ENCODE data around the gene PRKAR2A.
"Not testable (repeated sequence)": the region's sequence is repeated elsewhere in the genome, so short reads cannot be mapped to it uniquely, and the experiment has no call there.

PRKAR2A gene

GRCh38 chr3:48741226-48741625 is 106.4 kb downstream of the PRKAR2A start:
- CTCF ChIA-PET, result interaction anchor here (0.6 to 2.1 kb wide), 4 partner anchors 28 to 341 kb away, joined by 3 to 7 read pairs (median 4); no protein-coding TSS in a partner anchor
- H3K36me3 Mint-ChIP-seq, H3K27me3 Mint-ChIP-seq, H3K4me1 Mint-ChIP-seq, H3K4me3 Mint-ChIP-seq, H3K27ac Mint-ChIP-seq, DNase-seq, H3K9me3 Mint-ChIP-seq: not testable (repeated sequence)

GRCh38 chr3:48739955-48740823 is 107.5 kb downstream of the PRKAR2A start:
- DNase-seq, result peak; percentile 73
- no peaks in the 10 kb centered on the region for H3K36me3 Mint-ChIP-seq
- CTCF ChIA-PET, result interaction anchor here (0.5 to 2.1 kb wide), 32 partner anchors 9 to 471 kb away, joined by 3 to 9 read pairs (median 4); partner anchors contain the start of genes PRKAR2A and SLC25A20
- H3K9me3 Mint-ChIP-seq, result no peaks in the 10 kb centered on the region
- peaks cover 6% of the 10 kb centered on the region for H3K4me1 Mint-ChIP-seq
- H3K27ac Mint-ChIP-seq, result no peak overlapping the region
- no peaks in the 10 kb centered on the region for H3K27me3 Mint-ChIP-seq
- no peak overlapping the region for H3K4me3 Mint-ChIP-seq

GRCh38 chr3:48739617-48739954 is 108.1 kb downstream of the PRKAR2A start:
- H3K4me3 Mint-ChIP-seq, result no peak overlapping the region
- no peaks in the 10 kb centered on the region for H3K9me3 Mint-ChIP-seq
- CTCF ChIA-PET, result interaction anchor here (0.5 to 2.1 kb wide), 30 partner anchors 8 to 470 kb away, joined by 3 to 9 read pairs (median 4); partner anchors contain the start of genes PRKAR2A and SLC25A20
- H3K27me3 Mint-ChIP-seq, result no peaks in the 10 kb centered on the region
- H3K27ac Mint-ChIP-seq, result no peak overlapping the region
- DNase-seq, result no peak
- peaks cover 6% of the 10 kb centered on the region for H3K4me1 Mint-ChIP-seq
- no peaks in the 10 kb centered on the region for H3K36me3 Mint-ChIP-seq

- Mint-ChIP-seq H3K27me3 (no peaks in the 10 kb centered on the region), H3K4me1 (peaks cover 6% of the 10 kb centered on the region), H3K36me3 (no peaks in the 10 kb centered on the region), H3K9me3 (no peaks in the 10 kb centered on the region), H3K27ac (no peak overlapping the region), H3K4me3 (no peak overlapping the region)
- DNase-seq, result no peak
- CTCF ChIA-PET, result interaction anchor here (0.5 to 2.1 kb wide), 27 partner anchors 8 to 469 kb away, joined by 3 to 9 read pairs (median 4); partner anchors contain the start of genes PRKAR2A and SLC25A20
These were observed 108.6 kb downstream of the PRKAR2A start for GRCh38 chr3:48738926-48739616.

- H3K27me3 Mint-ChIP-seq, result no peaks in the 10 kb centered on the region
- H3K4me1 Mint-ChIP-seq, result peaks cover 6% of the 10 kb centered on the region
- H3K36me3 Mint-ChIP-seq, result no peaks in the 10 kb centered on the region
- H3K4me3 Mint-ChIP-seq, result no peak overlapping the region
- H3K27ac Mint-ChIP-seq, result no peak overlapping the region
- DNase-seq, result no peak
- H3K9me3 Mint-ChIP-seq, result no peaks in the 10 kb centered on the region
- CTCF ChIA-PET, result interaction anchor here (0.6 to 3.4 kb wide), 7 partner anchors 10 to 1384 kb away, joined by 3 to 15 read pairs (median 3); no protein-coding TSS in a partner anchor
These were observed 109.5 kb downstream of the PRKAR2A start for GRCh38 chr3:48738144-48738536.

GRCh38 chr3:48735075-48735767 is 112.5 kb downstream of the PRKAR2A start:
- not testable (repeated sequence) for H3K36me3 Mint-ChIP-seq, H3K27me3 Mint-ChIP-seq, H3K9me3 Mint-ChIP-seq, DNase-seq, H3K4me1 Mint-ChIP-seq, H3K4me3 Mint-ChIP-seq
- peak overlapping the region; percentile 33 for H3K27ac Mint-ChIP-seq
- CTCF ChIA-PET, result interaction anchor here (0.6 to 3.4 kb wide), 3 partner anchors 20 to 217 kb away, joined by 3 to 15 read pairs (median 3); no protein-coding TSS in a partner anchor

GRCh38 chr3:48734541-48734940 is 113.1 kb downstream of the PRKAR2A start:
- CTCF ChIA-PET, H3K4me3 Mint-ChIP-seq: not testable (repeated sequence)

GRCh38 chr3:48733752-48734518 is 113.7 kb downstream of the PRKAR2A start:
- H3K4me1 Mint-ChIP-seq, CTCF ChIA-PET, H3K4me3 Mint-ChIP-seq, H3K27me3 Mint-ChIP-seq, H3K9me3 Mint-ChIP-seq, H3K36me3 Mint-ChIP-seq, DNase-seq, H3K27ac Mint-ChIP-seq: not testable (repeated sequence)

More at GRCh38 chr3:48734541-48734940, 113.1 kb downstream of the PRKAR2A start:
- DNase-seq, H3K36me3 Mint-ChIP-seq, H3K27me3 Mint-ChIP-seq, H3K9me3 Mint-ChIP-seq, H3K27ac Mint-ChIP-seq, H3K4me1 Mint-ChIP-seq: not testable (repeated sequence)

GRCh38 chr3:48727511-48727910 is 120.2 kb downstream of the PRKAR2A start:
- no peaks in the 10 kb centered on the region for H3K36me3 Mint-ChIP-seq
- DNase-seq, result no peak
- no peaks in the 10 kb centered on the region for H3K27me3 Mint-ChIP-seq
- no peak overlapping the region for H3K27ac Mint-ChIP-seq
- no peaks in the 10 kb centered on the region for H3K4me1 Mint-ChIP-seq
- CTCF ChIA-PET, result no interaction called here
- H3K9me3 Mint-ChIP-seq, result no peaks in the 10 kb centered on the region
- no peak overlapping the region for H3K4me3 Mint-ChIP-seq

- H3K9me3 Mint-ChIP-seq, H3K36me3 Mint-ChIP-seq, DNase-seq, CTCF ChIA-PET, H3K27ac Mint-ChIP-seq, H3K27me3 Mint-ChIP-seq, H3K4me1 Mint-ChIP-seq, H3K4me3 Mint-ChIP-seq: not testable (repeated sequence)
These were observed 122.4 kb downstream of the PRKAR2A start for GRCh38 chr3:48725185-48725855.

- CTCF ChIA-PET, result no interaction called here
- Mint-ChIP-seq H3K27me3 (peaks cover 24% of the 10 kb centered on the region), H3K4me3 (no peak overlapping the region), H3K36me3 (no peaks in the 10 kb centered on the region), H3K9me3 (no peaks in the 10 kb centered on the region), H3K4me1 (no peaks in the 10 kb centered on the region), H3K27ac (no peak overlapping the region)
- DNase-seq, result no peak
These were observed 123.9 kb downstream of the PRKAR2A start for GRCh38 chr3:48723725-48724124.

GRCh38 chr3:48723293-48723692 is 124.4 kb downstream of the PRKAR2A start:
- H3K4me1 Mint-ChIP-seq, H3K9me3 Mint-ChIP-seq, H3K36me3 Mint-ChIP-seq, H3K27ac Mint-ChIP-seq, DNase-seq, CTCF ChIA-PET, H3K4me3 Mint-ChIP-seq: not testable (repeated sequence)
- H3K27me3 Mint-ChIP-seq, result peaks cover 27% of the 10 kb centered on the region

Measured in activated naive CD4-positive, alpha-beta T cell treated with anti-CD3 and anti-CD28 coated beads, Interleukin-2, amount 10 ng/mL, durations not matched to agents 7 days and 5 days (primary cell).